Measurements from ENCODE around the gene PRR36.

DNA sequence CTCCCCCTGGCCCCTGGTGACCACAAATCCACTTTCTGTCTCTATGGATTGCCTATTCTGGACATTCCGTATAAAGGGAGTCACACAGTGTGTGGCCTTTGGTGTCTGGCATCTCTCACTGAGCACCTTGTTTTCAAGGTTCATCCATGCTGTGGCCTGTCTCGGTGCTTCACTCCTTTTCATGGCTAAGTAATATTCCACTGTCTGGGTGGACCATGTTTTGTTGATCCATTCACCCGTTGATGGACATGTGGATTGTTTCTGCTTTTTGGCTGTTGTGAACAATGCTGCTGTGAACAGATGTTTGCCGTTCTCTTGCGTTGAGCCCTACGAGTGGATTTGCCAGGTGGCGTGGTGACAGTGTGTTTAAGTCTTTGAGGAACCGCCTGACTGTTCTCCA is 33.6 kb downstream of the PRR36 start:
- no peak for TF ChIP-seq EP300 (IDR thresholded peaks at IDR 0.05)
- TF ChIP-seq POLR2AphosphoS5 (IDR thresholded peaks at IDR 0.05) = no peak
- TF ChIP-seq, protein P1, sequence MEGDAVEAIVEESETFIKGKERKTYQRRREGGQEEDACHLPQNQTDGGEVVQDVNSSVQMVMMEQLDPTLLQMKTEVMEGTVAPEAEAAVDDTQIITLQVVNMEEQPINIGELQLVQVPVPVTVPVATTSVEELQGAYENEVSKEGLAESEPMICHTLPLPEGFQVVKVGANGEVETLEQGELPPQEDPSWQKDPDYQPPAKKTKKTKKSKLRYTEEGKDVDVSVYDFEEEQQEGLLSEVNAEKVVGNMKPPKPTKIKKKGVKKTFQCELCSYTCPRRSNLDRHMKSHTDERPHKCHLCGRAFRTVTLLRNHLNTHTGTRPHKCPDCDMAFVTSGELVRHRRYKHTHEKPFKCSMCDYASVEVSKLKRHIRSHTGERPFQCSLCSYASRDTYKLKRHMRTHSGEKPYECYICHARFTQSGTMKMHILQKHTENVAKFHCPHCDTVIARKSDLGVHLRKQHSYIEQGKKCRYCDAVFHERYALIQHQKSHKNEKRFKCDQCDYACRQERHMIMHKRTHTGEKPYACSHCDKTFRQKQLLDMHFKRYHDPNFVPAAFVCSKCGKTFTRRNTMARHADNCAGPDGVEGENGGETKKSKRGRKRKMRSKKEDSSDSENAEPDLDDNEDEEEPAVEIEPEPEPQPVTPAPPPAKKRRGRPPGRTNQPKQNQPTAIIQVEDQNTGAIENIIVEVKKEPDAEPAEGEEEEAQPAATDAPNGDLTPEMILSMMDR (IDR thresholded peaks at IDR 0.05) = no peak
- no peak for TF ChIP-seq POLR2A (IDR thresholded peaks at IDR 0.05)
